Measurements from ENCODE around the gene TRIM40. TPM values are rescaled to one million over a fixed set of nuclear protein-coding genes. Genes with fewer than 3 reads are reported as not detected.

Gene TRIM40
- polyA plus RNA-seq, 1 experiment, result not detected

DNA sequence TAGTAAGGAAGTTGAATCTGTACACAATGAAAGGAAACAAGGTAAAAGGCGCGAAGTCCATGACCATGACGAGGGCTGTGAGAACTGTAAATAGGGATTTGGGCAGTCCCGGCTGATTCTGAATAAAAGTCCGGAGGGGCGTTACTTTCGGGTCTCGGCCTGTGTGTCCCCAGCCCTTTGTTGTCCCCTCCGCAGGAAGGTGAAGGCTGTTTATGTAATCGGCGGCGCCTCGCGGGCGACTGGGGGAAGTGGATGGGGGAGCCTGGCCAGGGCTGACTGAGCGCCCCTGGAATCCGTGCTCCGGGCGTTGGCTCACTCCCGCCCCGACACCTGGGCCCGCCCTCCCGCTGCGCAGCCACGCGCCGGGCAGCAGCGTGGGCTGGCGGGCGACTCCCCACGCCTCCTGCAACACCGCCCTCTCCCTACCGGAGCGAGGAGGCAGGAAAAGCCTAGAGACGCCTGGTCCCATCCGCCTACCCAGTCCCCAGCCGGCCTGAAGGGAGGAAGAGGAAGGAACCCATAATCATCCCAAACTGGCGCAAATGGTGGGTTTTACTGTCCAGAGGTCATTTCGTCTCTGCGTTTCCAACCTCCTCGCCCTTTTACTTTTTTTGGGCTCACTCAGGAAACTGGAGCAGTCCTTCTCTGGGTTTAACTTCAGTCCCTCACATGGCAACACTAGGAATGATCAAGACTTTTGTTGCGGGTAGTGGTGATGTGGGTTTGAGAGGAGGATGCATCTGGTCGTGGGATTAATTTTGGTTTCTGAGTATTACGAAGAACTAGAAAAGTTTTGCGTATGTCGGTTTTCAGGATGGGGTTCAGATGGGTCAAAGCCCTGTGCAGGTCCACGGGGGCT is 35.1 kb upstream of the TRIM40 start:
- peaks cover 33% of the 10 kb centered on the region for H3K27me3 ChIP-seq (ENCODE audit: control insufficient read depth, insufficient read depth, low read length)
- TF ChIP-seq, protein P1, sequence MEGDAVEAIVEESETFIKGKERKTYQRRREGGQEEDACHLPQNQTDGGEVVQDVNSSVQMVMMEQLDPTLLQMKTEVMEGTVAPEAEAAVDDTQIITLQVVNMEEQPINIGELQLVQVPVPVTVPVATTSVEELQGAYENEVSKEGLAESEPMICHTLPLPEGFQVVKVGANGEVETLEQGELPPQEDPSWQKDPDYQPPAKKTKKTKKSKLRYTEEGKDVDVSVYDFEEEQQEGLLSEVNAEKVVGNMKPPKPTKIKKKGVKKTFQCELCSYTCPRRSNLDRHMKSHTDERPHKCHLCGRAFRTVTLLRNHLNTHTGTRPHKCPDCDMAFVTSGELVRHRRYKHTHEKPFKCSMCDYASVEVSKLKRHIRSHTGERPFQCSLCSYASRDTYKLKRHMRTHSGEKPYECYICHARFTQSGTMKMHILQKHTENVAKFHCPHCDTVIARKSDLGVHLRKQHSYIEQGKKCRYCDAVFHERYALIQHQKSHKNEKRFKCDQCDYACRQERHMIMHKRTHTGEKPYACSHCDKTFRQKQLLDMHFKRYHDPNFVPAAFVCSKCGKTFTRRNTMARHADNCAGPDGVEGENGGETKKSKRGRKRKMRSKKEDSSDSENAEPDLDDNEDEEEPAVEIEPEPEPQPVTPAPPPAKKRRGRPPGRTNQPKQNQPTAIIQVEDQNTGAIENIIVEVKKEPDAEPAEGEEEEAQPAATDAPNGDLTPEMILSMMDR (IDR thresholded peaks at IDR 0.05; ENCODE audit: insufficient read depth, low read depth, low read length), result no peak

DNA sequence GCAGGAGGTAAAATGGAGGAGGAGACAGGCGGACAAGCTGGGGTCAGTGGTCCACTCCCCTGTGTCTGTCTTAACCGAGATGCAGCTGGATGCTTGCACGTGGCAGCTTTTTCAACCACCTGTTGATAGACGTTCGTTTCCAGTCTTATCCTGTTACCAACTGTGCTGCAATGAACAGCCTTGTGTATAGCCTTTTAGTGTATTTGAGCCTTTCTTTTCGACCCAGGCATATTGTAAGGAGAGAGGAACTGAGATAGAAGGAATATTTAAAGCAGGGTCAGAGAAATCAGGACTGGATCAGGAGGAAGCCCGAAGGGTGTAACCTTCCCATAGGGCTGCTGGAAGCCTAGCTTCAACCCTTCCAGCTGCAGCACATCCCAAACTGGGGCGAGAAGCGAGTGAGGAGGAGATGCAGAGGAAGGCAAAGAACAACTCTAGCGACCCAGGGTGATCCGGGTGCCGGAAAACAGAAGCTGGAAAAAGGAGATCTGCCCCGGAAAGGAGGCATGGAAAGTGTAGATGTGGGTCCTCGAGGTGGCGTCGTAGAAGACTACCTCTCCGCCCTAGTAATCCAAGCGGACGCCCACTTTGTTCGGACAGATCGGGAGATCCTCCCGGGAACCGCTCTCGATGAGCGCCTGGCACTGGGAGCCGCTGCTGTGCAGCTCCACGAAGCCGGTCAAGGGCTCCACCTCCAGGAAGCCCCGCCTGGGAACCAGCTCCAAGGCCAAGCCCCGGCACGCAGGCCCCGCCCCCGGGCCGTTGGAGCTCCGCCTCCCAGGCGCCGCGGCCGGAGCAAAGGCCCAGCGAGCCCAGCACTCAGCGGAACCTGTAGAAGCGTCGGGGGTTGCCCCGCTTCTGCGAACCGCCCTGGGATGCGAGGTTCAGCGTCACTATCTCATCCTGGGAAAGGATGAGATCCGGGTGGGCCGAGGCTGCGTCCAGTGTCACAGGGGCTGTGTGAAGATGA is 34.2 kb upstream of the TRIM40 start:
- TF ChIP-seq, protein P1 (IDR thresholded peaks at IDR 0.05; ENCODE audit: insufficient read depth, low read depth, low read length), result peak; percentile 33; the same call in 1 of the 2 replicates
- peak; percentile 19 for DNase-seq (ENCODE audit: low read depth)
- ChIA-PET CTCF (interaction anchor here (0.6 to 2.3 kb wide), 13 partner anchors 8 to 367 kb away, joined by 3 to 31 read pairs (median 4); no protein-coding TSS in a partner anchor), POLR2A (no interaction called here)
- Histone ChIP-seq H3K4me3 (ENCODE audit: low read depth, low read length) (peak overlapping the region; percentile 33), H3K27me3 (ENCODE audit: control insufficient read depth, insufficient read depth, low read length) (peaks cover 36% of the 10 kb centered on the region), H3K36me3 (ENCODE audit: control insufficient read depth, insufficient read depth, low read length) (no peaks in the 10 kb centered on the region)

More for the DNA sequence above, 35.1 kb upstream of the TRIM40 start:
- CTCF ChIA-PET, result interaction anchor here (1.0 to 1.6 kb wide), 5 partner anchors 13 to 70 kb away, joined by 3 to 31 read pairs (median 7); no protein-coding TSS in a partner anchor
- DNase-seq (ENCODE audit: low read depth), result no peak
- POLR2A ChIA-PET, result no interaction called here
- Histone ChIP-seq H3K36me3 (ENCODE audit: control insufficient read depth, insufficient read depth, low read length) (no peaks in the 10 kb centered on the region), H3K4me3 (ENCODE audit: low read depth, low read length) (peak overlapping the region; percentile 4)

DNA sequence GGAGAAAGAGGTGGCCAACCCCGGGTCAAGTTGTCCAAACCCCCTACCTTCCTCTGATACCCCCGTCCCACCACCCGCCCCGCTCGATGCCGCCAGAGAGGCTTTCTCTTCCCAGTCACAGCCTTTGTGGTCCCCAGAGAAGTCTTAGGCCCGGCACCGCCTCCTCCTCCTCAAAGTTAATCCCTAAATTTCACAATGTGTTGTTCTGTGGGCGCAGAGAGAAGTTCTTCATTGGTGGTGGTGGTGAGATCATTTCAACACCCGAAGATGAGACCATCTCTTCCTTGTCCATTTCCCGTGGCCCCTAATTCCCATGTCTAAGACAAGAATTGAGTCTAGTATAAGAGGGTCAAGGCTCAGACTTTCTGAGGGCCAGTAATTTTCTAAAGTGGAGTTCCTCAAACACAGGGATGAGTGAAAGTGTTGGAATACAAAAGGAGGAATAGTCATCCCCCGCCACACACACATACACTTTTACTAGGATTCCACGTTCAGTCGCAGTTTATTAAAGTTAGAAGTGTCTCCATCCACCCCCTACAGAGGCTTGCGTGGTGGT is 33.4 kb upstream of the TRIM40 start:
- Histone ChIP-seq H3K27me3 (ENCODE audit: control insufficient read depth, insufficient read depth, low read length) (peaks cover 34% of the 10 kb centered on the region), H3K36me3 (ENCODE audit: control insufficient read depth, insufficient read depth, low read length) (no peaks in the 10 kb centered on the region), H3K4me3 (ENCODE audit: low read depth, low read length) (peak overlapping the region; percentile 28)
- DNase-seq (ENCODE audit: low read depth), result no peak
- ChIA-PET POLR2A (no interaction called here), CTCF (interaction anchor here (0.6 to 7.6 kb wide), 30 partner anchors 9 to 352 kb away, joined by 3 to 199 read pairs (median 6); partner anchors contain the start of gene TRIM40)
- TF ChIP-seq, protein P1 (IDR thresholded peaks at IDR 0.05; ENCODE audit: insufficient read depth, low read depth, low read length), result no peak

DNA sequence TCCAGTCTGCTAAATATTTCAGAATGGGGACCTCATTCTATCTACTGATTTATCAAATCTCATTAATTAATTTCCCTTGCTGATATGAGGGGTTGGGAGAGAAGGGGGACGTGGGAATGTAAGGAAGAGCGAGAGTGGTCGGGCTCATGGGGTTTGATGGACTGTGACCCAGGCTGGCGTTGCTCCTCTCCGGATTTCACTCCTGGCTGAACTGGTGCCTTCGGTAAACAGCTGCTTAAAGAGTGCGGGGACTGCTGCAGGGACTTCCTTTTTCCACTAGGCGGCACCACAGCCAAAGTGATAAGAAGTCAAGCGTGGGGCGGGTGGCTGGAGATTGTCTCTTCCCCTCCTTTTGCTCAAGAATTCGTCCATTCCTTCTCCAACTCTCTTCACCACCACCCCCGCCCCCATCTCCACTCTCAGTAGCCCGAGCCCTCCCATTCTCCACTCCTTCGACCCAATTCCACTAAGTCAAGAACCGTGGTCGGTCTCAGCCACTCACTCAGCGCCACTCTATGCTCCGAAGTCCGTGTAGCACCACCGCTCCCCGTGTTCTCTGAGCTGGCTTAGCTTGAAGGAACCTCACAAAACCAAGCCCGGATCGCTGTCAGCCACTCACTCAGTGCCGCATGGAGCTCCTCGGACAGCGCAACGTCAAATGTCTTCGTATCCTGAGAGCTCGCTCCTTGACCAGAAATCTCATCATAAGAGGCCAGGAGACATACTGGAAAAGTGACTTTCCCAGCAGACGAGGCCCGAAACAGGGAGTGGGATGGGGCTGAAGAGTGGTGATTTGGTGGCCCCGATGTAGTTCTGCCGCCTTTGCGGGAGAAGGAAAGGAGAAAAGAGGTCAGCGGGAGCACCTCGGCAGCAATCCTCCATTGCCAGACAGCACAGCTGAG is 32.7 kb upstream of the TRIM40 start:
- DNase-seq (ENCODE audit: low read depth), result peak; percentile 33
- TF ChIP-seq, protein P1 (IDR thresholded peaks at IDR 0.05; ENCODE audit: insufficient read depth, low read depth, low read length), result peak; percentile 89

More for the DNA sequence above, 32.7 kb upstream of the TRIM40 start:
- ChIA-PET POLR2A (interaction anchor here (0.6 kb wide), 2 partner anchors 11 to 36 kb away, joined by 3 read pairs; partner anchors contain the start of gene PPP1R11), CTCF (interaction anchor here (0.6 to 7.6 kb wide), 34 partner anchors 9 to 297 kb away, joined by 3 to 199 read pairs (median 6); partner anchors contain the start of gene TRIM40)
- H3K36me3 ChIP-seq (ENCODE audit: control insufficient read depth, insufficient read depth, low read length), result no peaks in the 10 kb centered on the region
- H3K27me3 ChIP-seq (ENCODE audit: control insufficient read depth, insufficient read depth, low read length), result peaks cover 31% of the 10 kb centered on the region
- peak overlapping the region; percentile 46 for H3K4me3 ChIP-seq (ENCODE audit: low read depth, low read length)

Data from BJ (cell line).